Measurements from ENCODE around the gene LDAH. TPM values are rescaled to one million over a fixed set of nuclear protein-coding genes. Genes with fewer than 3 reads are reported as not detected.
"Not testable (repeated sequence)": the region's sequence is repeated elsewhere in the genome, so short reads cannot be mapped to it uniquely, and the experiment has no call there.

Gene LDAH
- total RNA-seq (2014; rRNA removed; shearing (Covaris generic)) = 14.9 and 17.8 TPM in 2 replicates
- 16.1 and 19.0 TPM in 2 replicates for polyA plus RNA-seq (2015; cell fraction: cytosol; rRNA removed)
- 24.1 and 27.3 TPM in 2 replicates for polyA plus RNA-seq (2015; cell fraction: nucleus; rRNA removed)

GRCh38 chr2:20822535-20823490, at the start of gene LDAH:
LDAH (minus strand) TSS chr2:20823101; CDS start chr2:20801463, 21,638 bp downstream.
- DNase-seq (ENCODE audit: low read depth) = peak; percentile 85

- DNase-seq (ENCODE audit: low read depth) = no peak
Observed at GRCh38 chr2:20868377-20868776, 45.5 kb upstream of the LDAH start.

- DNase-seq (ENCODE audit: low read depth) = no peak
Observed at GRCh38 chr2:20862850-20863249, 39.9 kb upstream of the LDAH start.

- DNase-seq (ENCODE audit: low read depth) = no peak
Observed at GRCh38 chr2:20855456-20855855, 32.6 kb upstream of the LDAH start.

GRCh38 chr2:20852670-20853069, 29.8 kb upstream of the LDAH start:
- DNase-seq (ENCODE audit: low read depth) = no peak

- no peak for DNase-seq (ENCODE audit: low read depth)
Observed at GRCh38 chr2:20852139-20852538, 29.2 kb upstream of the LDAH start.

- DNase-seq (ENCODE audit: low read depth) = no peak
Observed at GRCh38 chr2:20844246-20844645, 21.3 kb upstream of the LDAH start.

GRCh38 chr2:20839052-20839451, 16.2 kb upstream of the LDAH start:
- DNase-seq (ENCODE audit: low read depth) = no peak

- DNase-seq (ENCODE audit: low read depth) = no peak
Observed at GRCh38 chr2:20838016-20838415, 15.1 kb upstream of the LDAH start.

- no peak for DNase-seq (ENCODE audit: low read depth)
Observed at GRCh38 chr2:20836521-20836920, 13.6 kb upstream of the LDAH start.

- DNase-seq (ENCODE audit: low read depth) = no peak
Observed at GRCh38 chr2:20834331-20834730, 11.4 kb upstream of the LDAH start.

GRCh38 chr2:20832606-20833005, 9.7 kb upstream of the LDAH start:
- DNase-seq (ENCODE audit: low read depth) = no peak

- no peak for DNase-seq (ENCODE audit: low read depth)
Observed at GRCh38 chr2:20829861-20830260, 7.0 kb upstream of the LDAH start.

- DNase-seq (ENCODE audit: low read depth) = no peak
Observed at GRCh38 chr2:20823917-20824316, 1.0 kb upstream of the LDAH start.

GRCh38 chr2:20818820-20819219, 4.1 kb downstream of the LDAH start:
- no peak for DNase-seq (ENCODE audit: low read depth)

- no peak for DNase-seq (ENCODE audit: low read depth)
Observed at GRCh38 chr2:20815216-20815615, 7.7 kb downstream of the LDAH start.

- DNase-seq (ENCODE audit: low read depth) = no peak
Observed at GRCh38 chr2:20812779-20813178, 10.1 kb downstream of the LDAH start.

- DNase-seq (ENCODE audit: low read depth) = no peak
Observed at GRCh38 chr2:20806286-20806685, 16.6 kb downstream of the LDAH start.

- DNase-seq (ENCODE audit: low read depth) = no peak
Observed at GRCh38 chr2:20803974-20804373, 18.9 kb downstream of the LDAH start.

GRCh38 chr2:20803226-20803682, 19.6 kb downstream of the LDAH start:
- no peak for DNase-seq (ENCODE audit: low read depth)

GRCh38 chr2:20797096-20797495, 25.8 kb downstream of the LDAH start:
- no peak for DNase-seq (ENCODE audit: low read depth)

GRCh38 chr2:20796374-20796791, 26.5 kb downstream of the LDAH start:
- no peak for DNase-seq (ENCODE audit: low read depth)

GRCh38 chr2:20793944-20794343, 29.0 kb downstream of the LDAH start:
- DNase-seq (ENCODE audit: low read depth) = not testable (repeated sequence)

Data from HT1080 (cell line).